CD4-positive, alpha-beta T cell (primary cell): ENCODE data around the gene COX4I2. TPM values are rescaled to one million over a fixed set of nuclear protein-coding genes. Genes with fewer than 3 reads are reported as not detected.
"Not testable (repeated sequence)": the region's sequence is repeated elsewhere in the genome, so short reads cannot be mapped to it uniquely, and the experiment has no call there.

Source experiments
- ATAC-seq: fragments of 200-7000 bp; cut with Tn5 transposase; one replicate; pipeline ENCODE4 v1.10.0; 2022; ENCODE audit warnings: mild to moderate bottlenecking; ENCODE audit not compliant: poor library complexity
- CTCF ChIA-PET: fragments of 350-600 bp; sonication (Branson Sonifier 250); formaldehyde crosslinking; loops from one replicate; lab custom pipeline; 2021; ENCODE audit warnings: antibody characterized with exemption, inconsistent platforms; lab: Charles Lee
- POLR2A ChIA-PET: fragments of 350-600 bp; sonication (Branson Sonifier 250); formaldehyde crosslinking; loops from one replicate; lab custom pipeline; 2021; ENCODE audit warnings: antibody characterized with exemption, inconsistent platforms; lab: Charles Lee
- DNase-seq, 14 experiments: peaks; one replicate each; pipeline ENCODE4 v3.0.0-alpha.2; 2013 to 2020; ENCODE audit warnings: mixed read lengths in 2 of 14
- H3K27ac ChIP-seq, 2 donors: one replicate each; pipeline versions ENCODE4 v1.5.1 to v1.7.0; 2013; ENCODE audit warnings: low read length in 2 of 2, low read depth in 1 of 2, mild to moderate bottlenecking in 1 of 2
- H3K27me3 ChIP-seq, 2 experiments: 1 replicate in 1 of 2; 2 replicates in 1 of 2; pipeline versions ENCODE4 v1.6.1 to v1.7.0; 2013; ENCODE audit warnings: low read length in 2 of 2, control low read depth in 1 of 2, mild to moderate bottlenecking in 1 of 2, moderate library complexity in 1 of 2; ENCODE audit not compliant: insufficient read depth in 2 of 2, control insufficient read depth in 1 of 2
- H3K36me3 ChIP-seq: one replicate; pipeline ENCODE4 v1.6.1; 2013; ENCODE audit warnings: low read length, control low read depth; ENCODE audit not compliant: insufficient read depth
- H3K4me1 ChIP-seq: one replicate; pipeline ENCODE4 v1.6.1; 2013; ENCODE audit warnings: low read length, control low read depth; ENCODE audit not compliant: insufficient read depth
- H3K4me3 ChIP-seq: one replicate; pipeline ENCODE4 v1.5.1; 2013; ENCODE audit warnings: mild to moderate bottlenecking, low read length, moderate library complexity
- H3K9me3 ChIP-seq, 2 experiments: 1 replicate in 1 of 2; 2 replicates in 1 of 2; pipeline versions ENCODE4 v1.6.1 to v1.7.0; 2013; ENCODE audit warnings: low read length in 2 of 2, mild to moderate bottlenecking in 2 of 2, control low read depth in 1 of 2, moderate library complexity in 1 of 2; ENCODE audit not compliant: control insufficient read depth in 1 of 2, insufficient read depth in 1 of 2
- H3K27ac Mint-ChIP-seq: one replicate; pipeline ENCODE4 v1.8.0; 2020; ENCODE audit warnings: mixed read lengths
- H3K27me3 Mint-ChIP-seq: one replicate; pipeline ENCODE4 v1.8.0; 2021; ENCODE audit warnings: mixed read lengths
- H3K36me3 Mint-ChIP-seq: one replicate; pipeline ENCODE4 v1.8.0; 2021; ENCODE audit warnings: low read depth, mixed read lengths
- H3K4me1 Mint-ChIP-seq: one replicate; pipeline ENCODE4 v1.8.0; 2021; ENCODE audit warnings: low read depth, mixed read lengths
- H3K4me3 Mint-ChIP-seq: one replicate; pipeline ENCODE4 v1.8.0; 2020; ENCODE audit warnings: mild to moderate bottlenecking, mixed read lengths
- H3K9me3 Mint-ChIP-seq: one replicate; pipeline ENCODE4 v1.8.0; 2020; ENCODE audit warnings: mixed read lengths
- intact Hi-C, 2 experiments: fragments of 100-400 bp; cut with DNase I in 1 of 2; cut with micrococcal nuclease in 1 of 2; formaldehyde crosslinking; loops; one replicate each; pipeline versions ENCODE4 v1.15.1 to v1.9.0; 2023 to 2025; cut with DNase I, micrococcal nuclease
- total RNA-seq, 174 experiments: library from RNA in 2 of 174; stranded (reverse) in 2 of 174; gene quantifications; one replicate each; pipeline ENCODE4 v1.2.3 and lab custom pipeline; 2021 to 2026
- TF ChIP-seq, protein P1 (sequence below): fragments of 200-600 bp; IDR thresholded peaks from one replicate; pipeline ENCODE4 v1.8.0; 2022; ENCODE audit warnings: antibody characterized with exemption, mild to moderate bottlenecking

The COX4I2 gene
- total RNA-seq, 2 experiments from 2014 or later: not detected

DNA sequence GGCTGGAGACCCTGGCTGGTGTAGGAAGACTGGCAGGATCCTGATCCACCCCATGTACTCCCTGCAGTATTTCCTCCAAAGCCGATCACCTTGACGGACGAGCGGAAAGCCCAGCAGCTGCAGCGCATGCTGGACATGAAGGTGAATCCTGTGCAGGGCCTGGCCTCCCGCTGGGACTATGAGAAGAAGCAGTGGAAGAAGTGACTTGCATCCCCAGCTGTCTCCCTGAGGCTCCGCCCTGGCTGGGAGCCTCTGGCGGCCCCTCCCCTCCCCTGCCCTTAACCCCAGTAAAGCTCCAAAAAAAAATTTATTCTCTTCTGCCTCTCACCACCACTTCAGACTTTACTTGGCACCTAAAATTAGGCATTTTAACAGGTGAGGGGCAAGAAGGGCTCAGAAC is 7.0 kb downstream of the COX4I2 start:
- ChIA-PET POLR2A (no interaction called here), CTCF (no interaction called here)
- Mint-ChIP-seq H3K4me3 (no peak overlapping the region), H3K27me3 (peaks cover 7% of the 10 kb centered on the region), H3K27ac (no peak overlapping the region), H3K36me3 (no peaks in the 10 kb centered on the region), H3K4me1 (peaks cover 5% of the 10 kb centered on the region), H3K9me3 (no peaks in the 10 kb centered on the region)
- Histone ChIP-seq H3K9me3 (no peaks in the 10 kb centered on the region), H3K4me3 (no peak overlapping the region), H3K27ac (no peak overlapping the region), H3K36me3 (no peaks in the 10 kb centered on the region), H3K4me1 (peaks cover 7% of the 10 kb centered on the region), H3K27me3 (no peaks in the 10 kb centered on the region)
- intact Hi-C loops: no loop called here
- TF ChIP-seq, protein P1, sequence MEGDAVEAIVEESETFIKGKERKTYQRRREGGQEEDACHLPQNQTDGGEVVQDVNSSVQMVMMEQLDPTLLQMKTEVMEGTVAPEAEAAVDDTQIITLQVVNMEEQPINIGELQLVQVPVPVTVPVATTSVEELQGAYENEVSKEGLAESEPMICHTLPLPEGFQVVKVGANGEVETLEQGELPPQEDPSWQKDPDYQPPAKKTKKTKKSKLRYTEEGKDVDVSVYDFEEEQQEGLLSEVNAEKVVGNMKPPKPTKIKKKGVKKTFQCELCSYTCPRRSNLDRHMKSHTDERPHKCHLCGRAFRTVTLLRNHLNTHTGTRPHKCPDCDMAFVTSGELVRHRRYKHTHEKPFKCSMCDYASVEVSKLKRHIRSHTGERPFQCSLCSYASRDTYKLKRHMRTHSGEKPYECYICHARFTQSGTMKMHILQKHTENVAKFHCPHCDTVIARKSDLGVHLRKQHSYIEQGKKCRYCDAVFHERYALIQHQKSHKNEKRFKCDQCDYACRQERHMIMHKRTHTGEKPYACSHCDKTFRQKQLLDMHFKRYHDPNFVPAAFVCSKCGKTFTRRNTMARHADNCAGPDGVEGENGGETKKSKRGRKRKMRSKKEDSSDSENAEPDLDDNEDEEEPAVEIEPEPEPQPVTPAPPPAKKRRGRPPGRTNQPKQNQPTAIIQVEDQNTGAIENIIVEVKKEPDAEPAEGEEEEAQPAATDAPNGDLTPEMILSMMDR: no peak
- no peak for ATAC-seq
- DNase-seq: no peak

DNA sequence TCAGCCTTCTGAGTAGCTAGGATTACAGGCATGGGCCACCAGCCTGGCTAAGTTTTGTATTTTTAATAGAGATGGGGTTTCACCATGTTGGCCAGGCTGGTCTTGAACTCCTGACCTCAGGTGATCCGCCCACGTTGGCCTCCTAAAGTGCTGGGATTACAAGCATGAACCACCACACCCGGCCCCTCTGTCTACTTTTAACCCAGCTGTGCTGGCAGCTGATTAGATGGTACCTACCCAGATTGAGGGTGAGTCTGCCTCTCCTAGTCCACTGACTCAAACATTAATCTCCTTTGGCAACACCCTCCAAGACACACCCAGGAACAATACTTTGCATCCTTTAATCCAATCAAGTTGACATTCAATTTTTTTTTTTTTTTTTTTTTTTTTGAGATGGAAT is 10.4 kb downstream of the COX4I2 start:
- H3K4me3 Mint-ChIP-seq, H3K4me3 ChIP-seq, H3K9me3 ChIP-seq, H3K4me1 ChIP-seq, DNase-seq, H3K36me3 ChIP-seq, H3K36me3 Mint-ChIP-seq, H3K4me1 Mint-ChIP-seq, H3K27ac Mint-ChIP-seq, H3K27me3 Mint-ChIP-seq, H3K9me3 Mint-ChIP-seq, intact Hi-C loops, ATAC-seq, CTCF ChIA-PET, H3K27ac ChIP-seq, H3K27me3 ChIP-seq: not testable (repeated sequence)
- POLR2A ChIA-PET: interaction anchor here (0.9 kb wide), 1 partner anchor 13 kb away, joined by 3 read pairs; no protein-coding TSS in a partner anchor

DNA sequence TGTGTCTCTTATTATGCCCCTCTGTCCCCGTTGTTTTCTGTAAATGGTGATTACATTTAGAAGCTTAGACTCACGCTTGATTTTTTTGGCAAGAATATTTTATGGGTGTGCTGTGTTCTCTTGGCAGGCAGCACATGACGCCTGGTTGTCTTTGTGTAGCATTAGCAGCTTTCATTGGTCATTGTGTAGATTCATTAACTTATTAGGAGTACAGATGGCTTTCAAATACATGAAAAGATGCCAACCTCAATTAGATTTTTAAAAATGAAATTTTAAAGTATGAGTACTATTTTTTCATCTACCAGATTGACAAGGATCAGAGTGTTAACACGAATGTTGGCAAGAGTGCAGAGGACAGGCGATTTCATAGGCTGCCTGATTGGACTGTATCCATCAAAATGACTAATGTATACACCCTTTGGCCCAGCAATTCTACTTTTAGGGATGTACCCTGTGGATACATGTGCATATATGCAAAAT is 15.2 kb downstream of the COX4I2 start:
- no peak for ATAC-seq

More for the DNA sequence above, 15.2 kb downstream of the COX4I2 start:
- H3K27ac Mint-ChIP-seq: no peak overlapping the region
- H3K4me3 Mint-ChIP-seq: no peak overlapping the region
- POLR2A ChIA-PET: no interaction called here
- no peak for DNase-seq
- Histone ChIP-seq H3K27me3 (no peaks in the 10 kb centered on the region), H3K27ac (no peak overlapping the region), H3K9me3 (no peaks in the 10 kb centered on the region), H3K4me1 (no peaks in the 10 kb centered on the region), H3K36me3 (no peaks in the 10 kb centered on the region), H3K4me3 (no peak overlapping the region)
- TF ChIP-seq, protein P1: no peak
- intact Hi-C loops: no loop called here
- no peaks in the 10 kb centered on the region for H3K36me3 Mint-ChIP-seq
- CTCF ChIA-PET: interaction anchor here (0.6 kb wide), 1 partner anchor 1064 kb away, joined by 3 read pairs; no protein-coding TSS in a partner anchor
- H3K4me1 Mint-ChIP-seq: no peaks in the 10 kb centered on the region
- H3K27me3 Mint-ChIP-seq: no peaks in the 10 kb centered on the region
- no peaks in the 10 kb centered on the region for H3K9me3 Mint-ChIP-seq
